ENCODE results near the gene ATXN1. TPM values are rescaled to one million over a fixed set of nuclear protein-coding genes. Genes with fewer than 3 reads are reported as not detected.

The ATXN1 gene
- total RNA-seq, 1 experiment from 2014 or later: 35.4 TPM

- DNase-seq (ENCODE audit: low read depth): peak; percentile 23
Observed at GRCh38 chr6:16336056-16336818, 425.0 kb downstream of the ATXN1 start.

DNA sequence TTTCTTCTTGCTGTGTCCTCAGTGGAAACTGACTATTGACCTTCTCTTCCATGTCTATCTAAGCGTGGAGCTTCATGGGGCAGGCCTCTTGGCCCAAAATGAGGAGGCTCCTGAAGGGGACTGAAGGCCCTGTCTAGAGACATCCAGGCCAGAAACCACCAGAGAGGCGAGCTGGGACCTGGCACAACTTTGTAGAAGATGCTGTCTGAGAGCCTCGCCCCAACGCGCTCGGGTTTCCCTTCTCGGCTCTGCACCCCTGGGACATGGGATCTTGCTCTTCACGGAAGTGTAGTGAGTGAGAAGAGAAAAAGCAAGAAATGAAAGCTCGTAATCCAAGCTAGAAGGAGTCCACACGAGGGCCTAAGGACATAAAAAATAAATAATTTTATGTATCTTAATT is 426.1 kb downstream of the ATXN1 start:
- DNase-seq (ENCODE audit: low read depth): no peak

- DNase-seq (ENCODE audit: low read depth): peak; percentile 97
Observed at GRCh38 chr6:16334671-16335070, 426.6 kb downstream of the ATXN1 start.

DNA sequence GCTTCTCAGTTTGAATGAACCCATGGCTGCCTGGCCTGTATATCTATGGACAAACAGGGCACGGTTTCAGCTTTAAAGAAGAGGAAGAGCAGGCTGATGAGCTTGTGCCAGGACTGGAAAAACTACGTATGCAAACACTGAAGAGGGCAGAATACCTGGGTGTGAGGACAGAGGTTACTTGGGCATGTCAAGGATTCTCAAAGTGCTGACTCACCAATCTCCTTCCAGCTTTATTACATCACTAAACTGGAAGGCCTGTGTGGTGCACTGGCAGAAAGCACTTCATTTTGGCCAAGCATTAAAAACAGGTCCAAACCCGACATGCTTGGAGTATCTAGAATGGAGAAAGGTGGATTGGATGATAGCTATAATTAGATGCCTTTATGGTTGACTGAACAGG is 427.7 kb downstream of the ATXN1 start:
- peak; percentile 91 for DNase-seq (ENCODE audit: low read depth)

DNA sequence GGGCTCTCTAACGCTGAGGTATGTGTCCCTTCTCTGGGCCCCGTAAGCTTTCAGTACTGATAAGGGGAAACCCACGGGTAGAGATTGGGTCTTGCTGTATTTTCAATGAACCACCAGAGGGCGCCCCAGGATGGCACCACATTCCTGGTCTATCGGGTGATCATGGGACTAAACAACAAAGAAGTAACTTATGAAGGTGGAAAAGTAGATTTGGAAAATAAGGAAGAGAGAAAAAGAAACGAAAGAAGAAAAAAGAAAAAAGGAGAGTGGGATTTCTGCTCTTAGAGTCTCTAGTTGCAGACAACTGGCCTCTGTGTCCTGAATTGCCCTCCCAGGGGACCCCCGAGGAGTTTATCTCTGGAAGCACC is 429.1 kb downstream of the ATXN1 start:
- peak; percentile 85 for DNase-seq (ENCODE audit: low read depth)

- DNase-seq (ENCODE audit: low read depth): peak; percentile 85
Observed at GRCh38 chr6:16331384-16332174, 429.7 kb downstream of the ATXN1 start.

GRCh38 chr6:16329233-16329632 is 432.0 kb downstream of the ATXN1 start:
- DNase-seq (ENCODE audit: low read depth): no peak

DNA sequence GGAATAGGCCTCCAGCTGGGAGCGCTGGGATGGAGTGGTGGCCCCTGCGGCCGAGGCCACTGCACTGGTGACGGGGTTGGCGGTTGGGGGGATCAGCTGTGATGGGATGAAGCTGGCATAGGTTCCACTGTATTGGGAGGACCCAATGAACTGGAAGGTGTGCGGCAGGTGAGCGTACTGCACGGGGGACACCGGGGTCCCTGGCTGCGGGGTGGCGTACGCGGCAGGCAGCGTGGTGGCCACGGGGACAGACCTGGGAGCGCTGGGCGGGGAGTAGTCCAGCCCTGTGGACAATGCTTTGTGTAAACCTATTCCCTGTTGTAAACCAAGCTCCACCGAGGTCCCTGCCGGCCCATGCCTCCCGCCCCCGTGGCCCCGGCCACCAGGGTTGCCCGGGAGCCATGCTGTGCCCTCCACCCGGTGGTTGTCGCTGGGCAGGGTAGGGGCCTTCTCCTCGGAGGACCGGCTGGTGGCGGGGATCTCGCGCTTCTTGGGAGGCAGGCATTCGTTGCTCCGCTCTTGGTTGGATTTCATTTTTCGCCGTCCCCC is 433.4 kb downstream of the ATXN1 start:
- no peak for DNase-seq (ENCODE audit: low read depth)

DNA sequence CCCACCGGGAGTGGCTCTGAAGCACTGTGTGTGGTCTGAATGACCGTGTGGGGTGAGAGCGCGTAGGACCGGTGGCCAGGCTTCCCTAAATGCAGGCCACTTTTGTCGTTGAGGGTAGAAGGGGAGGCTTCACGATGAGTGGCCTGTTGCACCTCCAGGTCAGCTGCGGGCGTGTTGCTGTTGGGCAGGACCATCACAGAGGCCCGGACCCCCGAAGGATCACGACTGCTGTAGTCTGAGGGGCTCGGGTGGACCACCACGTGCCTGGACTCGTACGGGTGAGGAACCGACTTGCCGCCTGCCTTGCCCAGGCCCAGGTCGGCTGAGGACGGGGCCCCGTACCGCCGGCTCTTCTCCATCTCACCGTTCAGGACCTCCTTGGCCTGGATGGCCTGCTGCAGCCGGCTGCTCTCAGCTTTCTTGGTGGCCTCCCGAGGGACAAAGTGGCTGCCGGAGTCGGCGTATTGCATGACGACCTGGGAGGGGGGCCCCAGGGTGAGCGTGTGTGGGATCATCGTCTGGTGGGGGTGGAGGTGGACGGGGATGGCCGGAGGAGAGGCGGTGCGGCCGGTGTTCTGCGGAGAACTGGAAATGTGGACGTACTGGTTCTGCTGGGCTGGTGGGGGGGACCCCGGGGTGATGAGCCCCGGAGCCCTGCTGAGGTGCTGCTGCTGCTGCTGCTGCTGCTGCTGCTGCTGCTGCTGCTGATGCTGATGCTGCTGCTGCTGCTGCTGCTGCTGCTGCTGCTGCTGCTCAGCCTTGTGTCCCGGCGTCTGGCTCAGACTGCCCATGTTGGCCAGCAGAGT is 434.1 kb downstream of the ATXN1 start:
- DNase-seq (ENCODE audit: low read depth): no peak

GRCh38 chr6:16326531-16326930 is 434.7 kb downstream of the ATXN1 start:
- no peak for DNase-seq (ENCODE audit: low read depth)

GRCh38 chr6:16324606-16325225 is 436.5 kb downstream of the ATXN1 start:
- DNase-seq (ENCODE audit: low read depth): peak; percentile 77

GRCh38 chr6:16324184-16324583 is 437.1 kb downstream of the ATXN1 start:
- DNase-seq (ENCODE audit: low read depth): no peak

DNA sequence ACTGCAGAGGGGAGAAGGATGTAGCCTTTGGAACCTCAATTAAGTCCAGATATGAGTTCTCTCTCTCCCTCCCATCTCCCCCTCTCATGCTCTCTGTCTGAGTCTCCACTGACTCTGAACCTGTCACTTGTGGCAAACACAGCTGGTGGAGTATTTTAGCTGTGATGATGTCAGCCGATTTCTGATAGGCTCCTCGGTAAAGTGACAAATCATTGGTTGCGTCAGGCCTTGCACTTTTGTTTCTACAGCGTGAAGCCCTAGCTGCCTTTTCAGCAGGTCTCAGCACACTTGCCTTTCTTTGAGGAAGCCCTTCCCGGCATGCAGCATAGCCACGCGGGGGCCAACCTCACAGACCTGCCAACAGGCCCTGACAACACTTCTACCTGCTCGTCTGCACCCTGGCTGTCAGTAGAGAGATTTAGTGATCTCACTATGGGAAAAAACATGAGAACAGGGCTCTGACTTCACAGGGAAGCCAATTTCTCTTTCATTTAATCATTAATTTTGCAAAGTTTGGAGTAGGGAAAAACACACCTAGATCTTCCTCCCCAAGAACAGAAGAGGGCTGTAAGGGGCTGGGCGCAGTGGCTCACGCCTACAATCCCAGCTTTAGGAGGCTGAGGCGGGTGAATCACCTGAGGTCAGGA is 438.5 kb downstream of the ATXN1 start:
- DNase-seq (ENCODE audit: low read depth): peak; percentile 79

GRCh38 chr6:16321826-16322225 is 439.4 kb downstream of the ATXN1 start:
- no peak for DNase-seq (ENCODE audit: low read depth)

- no peak for DNase-seq (ENCODE audit: low read depth)
Observed at GRCh38 chr6:16321341-16321710, 439.9 kb downstream of the ATXN1 start.

DNA sequence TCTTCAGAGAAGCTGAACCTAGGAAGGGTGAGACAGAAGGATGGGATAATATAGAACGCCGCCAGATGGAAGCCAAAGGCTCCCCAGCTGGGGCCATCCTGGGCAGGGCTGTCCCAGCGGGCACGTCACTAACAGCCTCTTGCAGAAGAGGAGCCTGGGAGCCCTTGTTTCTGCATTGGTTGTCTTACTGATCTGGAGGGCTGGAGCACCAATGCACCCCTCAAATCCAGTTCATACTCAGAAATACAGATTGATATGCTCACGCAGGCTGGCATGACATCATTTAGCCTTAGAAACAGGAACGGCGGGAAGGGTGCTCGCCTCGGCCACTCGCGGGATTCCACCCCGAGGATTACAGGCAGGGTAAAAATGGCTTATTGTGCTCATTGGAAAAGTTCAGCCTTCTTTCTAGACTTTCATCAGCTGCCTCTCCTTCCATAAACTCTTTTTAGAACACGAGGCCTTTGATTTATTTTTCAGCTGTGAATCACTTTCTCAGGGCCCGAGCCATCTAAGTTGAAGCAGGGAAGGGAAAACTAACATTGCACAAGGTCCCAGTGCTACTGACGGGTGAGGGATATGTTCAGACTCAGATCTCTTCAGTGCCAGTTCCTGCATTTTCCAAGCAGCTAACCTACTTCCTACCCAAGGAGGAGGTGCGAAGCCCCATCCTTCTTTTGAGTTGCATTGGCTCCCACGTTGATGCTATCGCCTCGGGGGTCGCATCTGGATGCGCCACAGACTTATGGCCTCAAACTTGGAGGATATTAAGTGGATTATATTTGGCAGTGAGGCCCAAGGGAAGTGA is 440.5 kb downstream of the ATXN1 start:
- peak; percentile 46 for DNase-seq (ENCODE audit: low read depth)

DNA sequence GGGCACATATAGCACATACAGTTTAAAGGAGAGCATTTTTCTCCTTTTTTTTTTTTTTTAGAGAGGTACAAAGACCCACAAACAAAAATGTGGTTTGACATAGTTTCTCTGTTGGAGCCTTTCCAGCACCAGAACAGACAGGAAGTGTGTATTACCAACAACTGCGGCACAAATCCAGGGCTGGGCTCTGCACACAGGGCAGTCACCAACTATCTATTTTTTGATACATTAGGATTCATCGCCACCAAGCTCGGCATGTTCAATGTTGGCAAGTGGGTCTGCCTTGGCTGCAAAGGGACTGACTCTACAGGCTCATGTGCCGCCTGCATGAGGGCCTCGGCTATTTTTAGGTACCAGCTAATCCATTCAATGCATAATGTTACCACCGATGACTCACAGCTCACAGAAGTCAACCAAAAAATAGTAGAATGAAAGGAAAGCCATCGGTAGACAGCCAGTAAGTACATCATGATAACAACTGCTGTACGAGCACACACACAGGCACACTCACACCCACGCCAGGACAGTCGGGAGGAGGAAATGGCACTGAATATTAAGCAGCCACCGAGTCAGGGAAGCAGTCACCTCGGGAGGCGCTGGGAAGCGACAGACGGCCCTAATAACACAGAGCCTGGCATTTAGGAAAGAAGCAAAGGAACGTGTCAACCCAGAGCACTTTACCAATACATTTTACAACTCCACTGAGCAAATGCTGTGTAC is 441.3 kb downstream of the ATXN1 start:
- peak; percentile 99 for DNase-seq (ENCODE audit: low read depth)

GRCh38 chr6:16318953-16319720 is 442.1 kb downstream of the ATXN1 start:
- DNase-seq (ENCODE audit: low read depth): no peak

DNA sequence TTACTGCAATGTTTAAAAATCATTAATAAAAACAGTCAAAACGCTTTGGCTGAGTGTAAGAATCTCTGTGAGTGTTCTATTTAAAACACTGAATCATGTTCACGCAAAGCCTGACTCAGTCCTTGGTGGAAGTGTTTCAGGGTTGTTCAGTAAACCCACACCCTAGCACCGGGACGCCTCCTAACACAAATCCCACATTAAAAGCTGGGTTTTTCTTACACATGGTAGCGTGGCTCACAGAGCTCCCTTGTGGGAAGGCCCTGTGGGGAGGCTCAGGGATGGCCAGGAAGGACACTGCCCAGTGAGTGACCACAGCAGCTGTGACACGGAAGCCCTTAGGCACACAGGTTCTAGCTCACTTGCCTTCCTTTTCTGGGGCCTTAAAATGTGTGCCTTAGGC is 442.7 kb downstream of the ATXN1 start:
- DNase-seq (ENCODE audit: low read depth): peak; percentile 96
